Measurements from ENCODE around the gene URI1.

Gene URI1

GRCh38 chr19:29969891-29970290 lies 27.9 kb downstream of the URI1 start:
- peaks cover 2% of the 10 kb centered on the region for H3K9me3 Mint-ChIP-seq
- no peaks in the 10 kb centered on the region for H3K27me3 Mint-ChIP-seq
- DNase-seq (ENCODE audit: low spot score in 2 of 2) (no peak), ATAC-seq (ENCODE audit: low read depth) (no peak)
- H3K36me3 Mint-ChIP-seq = peaks cover 4% of the 10 kb centered on the region
- H3K4me1 Mint-ChIP-seq = peaks cover 29% of the 10 kb centered on the region
- no peak overlapping the region for H3K4me3 Mint-ChIP-seq
- H3K27ac Mint-ChIP-seq = no peak overlapping the region

GRCh38 chr19:29971002-29971401 lies 29.0 kb downstream of the URI1 start:
- Mint-ChIP-seq H3K9me3 (peaks cover 2% of the 10 kb centered on the region), H3K27me3 (no peaks in the 10 kb centered on the region), H3K36me3 (peaks cover 7% of the 10 kb centered on the region), H3K4me1 (peaks cover 23% of the 10 kb centered on the region), H3K4me3 (no peak overlapping the region), H3K27ac (no peak overlapping the region)
- DNase-seq (ENCODE audit: low spot score in 2 of 2) (no peak), ATAC-seq (ENCODE audit: low read depth) (no peak)

- Mint-ChIP-seq H3K4me1 (peaks cover 28% of the 10 kb centered on the region), H3K4me3 (no peak overlapping the region), H3K27me3 (no peaks in the 10 kb centered on the region), H3K9me3 (peaks cover 2% of the 10 kb centered on the region), H3K36me3 (peaks cover 7% of the 10 kb centered on the region), H3K27ac (no peak overlapping the region)
- DNase-seq (ENCODE audit: low spot score in 2 of 2) (no peak), ATAC-seq (ENCODE audit: low read depth) (no peak)
Measured at GRCh38 chr19:29971648-29972047, 29.6 kb downstream of the URI1 start.

GRCh38 chr19:29974701-29975100 lies 32.7 kb downstream of the URI1 start:
- H3K9me3 Mint-ChIP-seq = peaks cover 2% of the 10 kb centered on the region
- ATAC-seq (ENCODE audit: low read depth) (no peak), DNase-seq (ENCODE audit: low spot score in 2 of 2) (no peak)
- peaks cover 7% of the 10 kb centered on the region for H3K36me3 Mint-ChIP-seq
- peaks cover 22% of the 10 kb centered on the region for H3K4me1 Mint-ChIP-seq
- no peak overlapping the region for H3K4me3 Mint-ChIP-seq
- H3K27ac Mint-ChIP-seq = no peak overlapping the region
- H3K27me3 Mint-ChIP-seq = no peaks in the 10 kb centered on the region

GRCh38 chr19:29976151-29976943 lies 34.3 kb downstream of the URI1 start:
- ATAC-seq (ENCODE audit: low read depth) = no peak
- H3K4me3 Mint-ChIP-seq = no peak overlapping the region
- no peak overlapping the region for H3K27ac Mint-ChIP-seq
- peaks cover 2% of the 10 kb centered on the region for H3K9me3 Mint-ChIP-seq
- H3K36me3 Mint-ChIP-seq = peaks cover 9% of the 10 kb centered on the region
- no peaks in the 10 kb centered on the region for H3K27me3 Mint-ChIP-seq
- H3K4me1 Mint-ChIP-seq = peaks cover 24% of the 10 kb centered on the region
- DNase-seq (ENCODE audit: low spot score in 2 of 2) = no peak

GRCh38 chr19:29978080-29978479 lies 36.0 kb downstream of the URI1 start:
- Mint-ChIP-seq H3K4me1 (peaks cover 25% of the 10 kb centered on the region), H3K27ac (no peak overlapping the region), H3K36me3 (peaks cover 9% of the 10 kb centered on the region), H3K4me3 (no peak overlapping the region), H3K9me3 (peaks cover 2% of the 10 kb centered on the region), H3K27me3 (no peaks in the 10 kb centered on the region)
- ATAC-seq (ENCODE audit: low read depth) (no peak), DNase-seq (ENCODE audit: low spot score in 2 of 2) (no peak)

GRCh38 chr19:29983568-29983967 lies 41.5 kb downstream of the URI1 start:
- H3K9me3 Mint-ChIP-seq = no peaks in the 10 kb centered on the region
- peaks cover 18% of the 10 kb centered on the region for H3K36me3 Mint-ChIP-seq
- DNase-seq (ENCODE audit: low spot score in 2 of 2) = no peak
- peaks cover 8% of the 10 kb centered on the region for H3K4me1 Mint-ChIP-seq
- no peak overlapping the region for H3K27ac Mint-ChIP-seq
- no peaks in the 10 kb centered on the region for H3K27me3 Mint-ChIP-seq
- no peak overlapping the region for H3K4me3 Mint-ChIP-seq
- no peak for ATAC-seq (ENCODE audit: low read depth)

- Mint-ChIP-seq H3K4me3 (no peak overlapping the region), H3K4me1 (peaks cover 5% of the 10 kb centered on the region), H3K36me3 (peaks cover 27% of the 10 kb centered on the region), H3K9me3 (no peaks in the 10 kb centered on the region), H3K27ac (no peak overlapping the region), H3K27me3 (no peaks in the 10 kb centered on the region)
- no peak for DNase-seq (ENCODE audit: low spot score in 2 of 2)
- ATAC-seq (ENCODE audit: low read depth) = no peak
Measured at GRCh38 chr19:29985196-29985595, 43.2 kb downstream of the URI1 start.

- no peak overlapping the region for H3K4me3 Mint-ChIP-seq
Measured at GRCh38 chr19:29988351-29988750, 46.3 kb downstream of the URI1 start.

GRCh38 chr19:29992233-29992867 lies 50.3 kb downstream of the URI1 start:
- peaks cover 60% of the 10 kb centered on the region for H3K36me3 Mint-ChIP-seq
- ATAC-seq (ENCODE audit: low read depth) (no peak), DNase-seq (ENCODE audit: low spot score in 2 of 2) (no peak)
- no peaks in the 10 kb centered on the region for H3K27me3 Mint-ChIP-seq
- no peak overlapping the region for H3K27ac Mint-ChIP-seq
- peaks cover 14% of the 10 kb centered on the region for H3K9me3 Mint-ChIP-seq
- no peak overlapping the region for H3K4me3 Mint-ChIP-seq
- H3K4me1 Mint-ChIP-seq = peaks cover 15% of the 10 kb centered on the region

More at GRCh38 chr19:29988351-29988750, 46.3 kb downstream of the URI1 start:
- H3K27me3 Mint-ChIP-seq = no peaks in the 10 kb centered on the region
- peaks cover 6% of the 10 kb centered on the region for H3K9me3 Mint-ChIP-seq
- no peak overlapping the region for H3K27ac Mint-ChIP-seq
- ATAC-seq (ENCODE audit: low read depth) (no peak), DNase-seq (ENCODE audit: low spot score in 2 of 2) (no peak)
- no peaks in the 10 kb centered on the region for H3K4me1 Mint-ChIP-seq
- peaks cover 46% of the 10 kb centered on the region for H3K36me3 Mint-ChIP-seq

GRCh38 chr19:29999490-29999889 lies 57.5 kb downstream of the URI1 start:
- Mint-ChIP-seq H3K4me1 (peaks cover 21% of the 10 kb centered on the region), H3K36me3 (peaks cover 52% of the 10 kb centered on the region)

GRCh38 chr19:30000862-30001261 lies 58.8 kb downstream of the URI1 start:
- H3K4me3 Mint-ChIP-seq = no peak overlapping the region
- H3K36me3 Mint-ChIP-seq = peaks cover 48% of the 10 kb centered on the region
- DNase-seq (ENCODE audit: low spot score in 2 of 2) = no peak
- H3K4me1 Mint-ChIP-seq = peaks cover 21% of the 10 kb centered on the region
- H3K27ac Mint-ChIP-seq = no peak overlapping the region
- peaks cover 7% of the 10 kb centered on the region for H3K9me3 Mint-ChIP-seq
- H3K27me3 Mint-ChIP-seq = no peaks in the 10 kb centered on the region
- ATAC-seq (ENCODE audit: low read depth) = no peak

More at GRCh38 chr19:29999490-29999889, 57.5 kb downstream of the URI1 start:
- DNase-seq (ENCODE audit: low spot score in 2 of 2) (no peak), ATAC-seq (ENCODE audit: low read depth) (no peak)
- Mint-ChIP-seq H3K27me3 (no peaks in the 10 kb centered on the region), H3K9me3 (peaks cover 7% of the 10 kb centered on the region), H3K4me3 (no peak overlapping the region), H3K27ac (no peak overlapping the region)

- peaks cover 6% of the 10 kb centered on the region for H3K9me3 Mint-ChIP-seq
- H3K36me3 Mint-ChIP-seq = peaks cover 50% of the 10 kb centered on the region
- peaks cover 19% of the 10 kb centered on the region for H3K4me1 Mint-ChIP-seq
- H3K27ac Mint-ChIP-seq = no peak overlapping the region
- no peaks in the 10 kb centered on the region for H3K27me3 Mint-ChIP-seq
- no peak for DNase-seq (ENCODE audit: low spot score in 2 of 2)
- no peak for ATAC-seq (ENCODE audit: low read depth)
- H3K4me3 Mint-ChIP-seq = no peak overlapping the region
Measured at GRCh38 chr19:30001301-30001700, 59.3 kb downstream of the URI1 start.

- H3K4me1 Mint-ChIP-seq = peaks cover 17% of the 10 kb centered on the region
- H3K36me3 Mint-ChIP-seq = peaks cover 47% of the 10 kb centered on the region
- no peak for DNase-seq (ENCODE audit: low spot score in 2 of 2)
- H3K27ac Mint-ChIP-seq = no peak overlapping the region
- H3K4me3 Mint-ChIP-seq = no peak overlapping the region
- H3K9me3 Mint-ChIP-seq = peaks cover 4% of the 10 kb centered on the region
- no peak for ATAC-seq (ENCODE audit: low read depth)
- no peaks in the 10 kb centered on the region for H3K27me3 Mint-ChIP-seq
Measured at GRCh38 chr19:30001791-30002190, 59.8 kb downstream of the URI1 start.
